HG03439 (cell line): ENCODE measurements around the gene LRTM1.

Source experiments
- ATAC-seq: cut with Tn5 transposase; IDR thresholded peaks from one replicate; pipeline ENCODE4 v1.9.1; 2021; ENCODE audit warnings: mild to moderate bottlenecking, moderate library complexity; ENCODE audit not compliant: unreplicated experiment

LRTM1 gene

GRCh38 chr3:54941690-54942362, 14.0 kb upstream of the LRTM1 start:
- no peak for ATAC-seq

GRCh38 chr3:54940971-54941370, 13.1 kb upstream of the LRTM1 start:
- ATAC-seq: no peak

DNA sequence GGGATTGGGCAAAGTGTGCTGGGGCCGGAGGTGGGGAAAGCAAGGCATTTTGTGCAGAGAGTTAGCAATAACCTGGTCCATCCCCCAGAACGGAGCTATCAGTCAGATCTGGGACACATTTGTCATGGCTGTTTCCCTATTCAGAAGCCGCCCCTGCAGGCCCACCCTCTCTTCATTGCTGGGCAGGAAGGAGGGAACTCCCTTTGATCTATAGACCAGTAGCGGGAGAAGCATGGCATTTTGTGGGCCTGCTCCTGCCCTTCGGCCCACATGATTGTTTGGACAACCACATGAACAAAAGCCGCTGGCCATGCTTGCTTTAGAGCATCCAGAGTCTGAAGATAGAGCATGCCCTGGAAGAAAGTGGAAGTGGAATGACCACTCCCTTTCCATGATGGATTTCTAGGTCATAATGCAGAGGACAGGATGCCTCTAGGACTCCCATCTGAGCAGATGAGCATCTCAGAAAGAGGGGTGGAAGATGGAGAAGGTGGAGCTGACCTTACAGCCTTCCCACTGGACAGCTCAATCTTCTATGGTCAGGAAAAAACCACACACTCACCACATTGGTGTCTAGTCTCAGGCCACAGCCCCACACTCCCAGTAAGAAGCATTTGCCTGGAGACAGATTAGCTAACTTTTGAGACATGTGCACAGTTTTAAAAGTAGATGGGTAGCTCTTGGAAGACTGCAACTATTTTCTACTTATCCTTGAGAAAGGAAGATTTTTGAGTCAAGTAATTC, 11.9 kb upstream of the LRTM1 start:
- no peak for ATAC-seq

GRCh38 chr3:54936561-54936960, 8.7 kb upstream of the LRTM1 start:
- no peak for ATAC-seq

- ATAC-seq: no peak
These were observed 8.0 kb upstream of the LRTM1 start for GRCh38 chr3:54935869-54936268.

GRCh38 chr3:54932606-54933005, 4.7 kb upstream of the LRTM1 start:
- no peak for ATAC-seq

DNA sequence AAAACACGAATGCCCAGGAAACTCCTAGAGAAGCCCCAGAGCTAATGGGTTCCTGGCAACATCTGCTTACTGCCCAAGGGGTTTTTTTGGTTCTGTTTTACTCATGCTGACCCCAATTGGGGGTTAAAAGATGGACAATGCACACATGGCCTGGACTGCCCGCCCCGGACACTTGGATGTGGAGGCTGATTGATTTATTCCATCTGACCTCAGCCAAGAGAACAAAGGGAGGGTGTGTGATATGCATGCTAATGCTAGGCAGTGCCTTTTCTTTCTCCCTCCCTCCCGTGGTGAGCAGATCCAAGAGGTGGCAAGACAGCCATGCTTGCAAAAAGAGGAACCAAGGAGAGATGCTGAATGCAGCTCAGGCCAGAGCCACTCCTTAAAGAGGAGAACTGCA, 3.3 kb upstream of the LRTM1 start:
- ATAC-seq: no peak

GRCh38 chr3:54918516-54918915, 9.3 kb downstream of the LRTM1 start:
- no peak for ATAC-seq

- ATAC-seq: no peak
These were observed 10.0 kb downstream of the LRTM1 start for GRCh38 chr3:54917862-54918261.

- ATAC-seq: no peak
These were observed 10.7 kb downstream of the LRTM1 start for GRCh38 chr3:54917174-54917573.

DNA sequence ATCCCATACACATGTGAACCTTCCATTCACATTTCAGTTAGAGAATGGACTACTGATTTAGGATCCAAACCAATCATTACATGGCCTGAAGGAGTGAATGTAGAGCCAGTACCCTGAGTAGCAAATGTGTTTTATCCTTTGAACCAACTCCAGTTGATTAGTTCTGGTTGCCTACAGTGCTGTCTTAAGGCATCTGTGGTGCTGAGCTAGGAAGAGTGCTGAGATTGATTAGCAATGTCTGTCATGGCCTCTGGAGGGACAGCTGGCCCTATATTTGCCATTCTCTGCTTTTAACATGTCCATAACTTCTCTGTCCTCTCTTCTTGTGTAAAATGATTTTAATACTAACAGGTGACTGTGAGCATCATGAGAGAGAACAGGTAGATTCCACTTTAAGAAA, 11.1 kb downstream of the LRTM1 start:
- no peak for ATAC-seq

DNA sequence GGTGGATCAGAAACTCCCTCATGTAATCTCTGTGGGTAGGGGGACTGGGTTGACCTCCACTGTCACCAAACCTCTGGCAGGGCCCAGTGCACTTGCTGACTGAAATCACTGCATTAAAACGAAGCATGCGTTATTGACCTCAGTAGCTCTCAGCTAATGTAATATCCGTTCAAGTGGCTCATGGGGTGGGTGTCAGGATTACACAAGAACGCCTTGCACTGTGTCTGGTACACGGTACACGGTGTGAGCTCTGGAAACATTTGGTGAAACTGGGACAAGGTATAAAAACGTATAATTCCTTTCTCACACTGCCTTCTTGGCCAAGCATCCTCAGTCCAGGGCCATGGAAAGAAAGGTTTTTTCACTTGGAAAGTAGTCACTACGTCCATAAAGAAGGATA, 11.9 kb downstream of the LRTM1 start:
- no peak for ATAC-seq

DNA sequence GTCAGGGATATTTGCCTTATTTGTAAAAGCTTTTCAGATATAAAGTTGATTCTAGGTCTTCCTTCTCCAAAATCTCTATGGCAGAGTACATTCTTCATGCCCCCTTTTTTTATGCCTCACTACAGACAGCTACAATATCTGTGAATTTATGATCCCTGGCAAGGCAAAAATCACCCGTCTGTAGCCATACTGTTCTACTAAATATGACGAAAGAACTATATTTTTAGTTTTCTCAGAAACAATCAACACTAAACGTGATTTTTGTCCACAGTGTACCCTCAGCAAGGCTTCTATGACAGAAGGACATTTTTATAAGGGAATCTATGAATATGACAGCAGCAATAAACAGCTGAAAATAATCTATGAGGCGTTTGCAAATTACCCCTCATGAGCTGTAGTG, 12.7 kb downstream of the LRTM1 start:
- no peak for ATAC-seq

- no peak for ATAC-seq
These were observed 13.7 kb downstream of the LRTM1 start for GRCh38 chr3:54914180-54914579.

DNA sequence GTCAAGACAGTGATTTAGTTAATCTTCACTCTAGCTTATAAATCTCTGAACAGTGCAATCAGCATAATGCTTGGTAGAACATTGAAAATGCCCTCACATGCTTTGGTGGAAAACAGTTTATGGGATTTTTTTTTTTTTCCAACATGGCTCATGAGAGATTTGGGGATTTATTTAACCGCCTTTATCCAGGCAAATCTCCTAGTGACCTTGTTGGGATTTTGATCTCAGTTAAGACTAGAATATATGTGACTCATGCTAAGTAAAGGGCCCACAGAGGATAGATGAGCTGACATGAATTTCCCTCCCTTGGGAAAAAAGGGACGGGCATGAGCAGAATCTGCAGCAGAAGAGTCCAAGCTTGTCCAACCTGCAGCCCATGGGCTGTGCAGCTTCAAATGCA, 18.7 kb downstream of the LRTM1 start:
- ATAC-seq: no peak

DNA sequence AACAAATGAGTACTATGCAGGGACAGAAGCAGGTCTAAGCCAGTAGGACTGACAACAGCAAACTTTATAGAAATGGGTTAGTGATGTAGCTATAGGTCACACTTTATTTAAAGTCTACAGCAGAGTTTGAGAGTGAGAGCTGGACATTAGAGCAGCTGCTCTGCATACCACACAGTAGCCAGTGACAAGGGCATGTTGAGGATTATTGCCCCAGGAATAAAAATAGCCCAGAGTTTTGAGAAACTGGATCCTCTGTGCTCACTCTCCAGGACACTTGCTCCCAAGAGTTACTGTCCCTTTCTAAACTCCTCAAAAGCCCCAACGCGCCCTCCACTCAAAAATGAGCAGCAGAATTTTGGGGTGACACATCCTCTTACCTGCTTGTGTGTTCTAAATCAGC, 21.1 kb downstream of the LRTM1 start:
- ATAC-seq: no peak

- no peak for ATAC-seq
These were observed 21.9 kb downstream of the LRTM1 start for GRCh38 chr3:54905920-54906319.

DNA sequence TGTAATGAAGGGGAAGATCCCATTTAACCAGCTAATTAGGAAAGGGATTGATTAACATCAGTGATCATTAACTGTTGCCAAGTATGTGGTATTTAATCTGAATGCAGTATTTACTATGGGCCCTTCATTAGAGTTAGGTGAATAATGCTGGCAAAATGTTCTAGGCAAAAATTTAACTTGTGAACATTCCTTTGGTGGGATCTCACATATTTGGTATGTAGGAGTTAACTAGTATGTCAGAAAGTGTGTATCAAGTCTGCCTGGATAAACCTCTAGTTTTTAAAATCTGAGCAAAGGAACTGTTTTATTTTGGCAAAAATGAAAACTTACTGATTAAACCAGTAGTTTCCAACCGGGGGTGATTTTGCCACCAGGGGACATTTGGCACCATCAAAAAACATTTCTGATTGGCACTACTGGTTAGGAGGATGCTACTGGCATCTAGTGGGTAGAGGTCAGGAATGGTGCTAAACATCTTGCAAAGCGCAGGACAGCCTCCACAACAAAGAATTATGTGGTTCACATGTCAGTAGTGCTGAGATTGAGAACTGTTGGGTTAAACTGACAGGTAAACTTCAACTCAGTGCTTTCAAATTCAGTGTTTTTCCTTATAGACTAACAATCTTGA, 22.5 kb downstream of the LRTM1 start:
- ATAC-seq: no peak

DNA sequence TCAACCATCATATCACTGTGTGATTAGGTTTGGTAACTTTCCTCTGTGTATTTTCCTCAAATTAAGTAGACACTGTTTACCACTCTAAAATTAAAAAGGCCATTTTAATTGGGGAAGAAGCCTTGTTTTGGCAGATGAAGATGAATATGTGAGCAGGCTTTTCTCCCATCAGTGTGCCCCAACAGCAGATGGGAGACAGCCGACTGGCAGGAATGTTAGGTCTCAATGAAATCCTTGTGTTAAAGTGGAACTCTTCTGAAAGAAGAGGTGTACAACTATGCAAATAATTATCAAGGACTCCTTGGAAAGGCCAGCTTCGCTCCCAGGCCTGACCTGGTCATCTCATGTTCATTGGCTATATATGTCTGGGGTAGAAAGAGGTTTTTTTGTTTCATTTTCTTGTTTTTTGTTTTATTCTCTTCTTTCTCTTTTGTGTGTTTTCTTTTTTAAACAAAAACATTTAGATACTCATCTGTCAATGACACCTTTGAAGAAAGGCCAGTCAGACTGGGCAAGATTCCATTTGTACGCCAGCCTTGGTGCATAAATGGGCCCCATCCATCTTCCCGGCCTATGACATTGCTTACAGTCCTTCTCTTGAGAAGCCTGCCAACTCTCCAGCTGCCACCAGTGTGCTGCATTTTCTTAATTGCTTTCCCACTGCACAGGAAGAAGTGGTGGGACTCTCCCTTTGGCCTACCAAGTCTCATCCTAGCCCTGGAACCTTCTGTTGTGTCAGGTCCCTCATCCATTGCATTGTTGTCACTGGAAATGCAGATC, 25.8 kb downstream of the LRTM1 start:
- no peak for ATAC-seq

- ATAC-seq: no peak
These were observed 26.8 kb downstream of the LRTM1 start for GRCh38 chr3:54900838-54901591.

GRCh38 chr3:54899273-54899672, 28.6 kb downstream of the LRTM1 start:
- no peak for ATAC-seq
